Activated T-cell treated with anti-CD3 and anti-CD28 coated beads, Interleukin-2, amount 50 U/mL, for 72 hours (primary cell): ENCODE measurements around the gene BTBD18. TPM values are rescaled to one million over a fixed set of nuclear protein-coding genes. Genes with fewer than 3 reads are reported as not detected.

Experiments used
- ATAC-seq, 2 donors: fragments of 150-1000 bp; cut with Tn5 transposase; replicated peaks in 1 of 2; 2 replicates each; pipeline ENCODE4 v1.10.0; 2021; ENCODE audit warnings: moderate library complexity in 2 of 2, mild to moderate bottlenecking in 1 of 2
- DNase-seq, 2 donors: peaks; one replicate each; pipeline ENCODE4 v3.0.0; 2021 to 2022; ENCODE audit warnings: mixed read lengths in 1 of 2
- H3K27ac Mint-ChIP-seq: one replicate; pipeline ENCODE4 v1.8.0; 2022; ENCODE audit warnings: mild to moderate bottlenecking, moderate library complexity, mixed read lengths
- H3K27me3 Mint-ChIP-seq: one replicate; pipeline ENCODE4 v1.8.0; 2022; ENCODE audit warnings: low read depth, mixed read lengths
- H3K36me3 Mint-ChIP-seq, 2 donors: one replicate each; pipeline ENCODE4 v1.8.0; 2022; ENCODE audit warnings: mixed read lengths in 2 of 2, mild to moderate bottlenecking in 1 of 2; ENCODE audit not compliant: insufficient read depth in 2 of 2
- H3K4me1 Mint-ChIP-seq: one replicate; pipeline ENCODE4 v1.8.0; 2022; ENCODE audit warnings: low read depth, mixed read lengths
- H3K4me3 Mint-ChIP-seq, 2 donors: one replicate each; pipeline ENCODE4 v1.8.0; 2022; ENCODE audit warnings: mild to moderate bottlenecking in 2 of 2, mixed read lengths in 2 of 2, moderate library complexity in 2 of 2
- H3K9me3 Mint-ChIP-seq, 2 donors: one replicate each; pipeline ENCODE4 v1.8.0; 2022; ENCODE audit warnings: mixed read lengths in 2 of 2
- total RNA-seq, 2 donors: library from RNA; stranded (reverse); gene quantifications; one replicate each; pipeline ENCODE4 v1.2.3, GENCODE V29; 2022

BTBD18 gene
- total RNA-seq: not detected

- H3K9me3 Mint-ChIP-seq: no peaks in the 10 kb centered on the region
- DNase-seq (no peak), ATAC-seq (peak in 1 of 2 donors; percentile 36)
- peaks cover 7% of the 10 kb centered on the region for H3K4me1 Mint-ChIP-seq
- H3K36me3 Mint-ChIP-seq: peaks cover 0 to 5% of the 10 kb centered on the region in 2 donors
- H3K27ac Mint-ChIP-seq: no peak within 1 kb of the TSS
- no peaks in the 10 kb centered on the region for H3K27me3 Mint-ChIP-seq
- H3K4me3 Mint-ChIP-seq: no peak within 1 kb of the TSS
Measured at GRCh38 chr11:57751676-57752253, at the start of gene BTBD18. BTBD18 (minus strand) TSS chr11:57751819; CDS start chr11:57751188, 631 bp downstream.

GRCh38 chr11:57801183-57801485 lies 49.5 kb upstream of the BTBD18 start:
- Mint-ChIP-seq H3K27ac (peak overlapping the region; percentile 63), H3K9me3 (no peaks in the 10 kb centered on the region), H3K27me3 (no peaks in the 10 kb centered on the region)

GRCh38 chr11:57800444-57801182 lies 49.0 kb upstream of the BTBD18 start:
- DNase-seq: peak in 1 of 2 donors; percentile 19
- H3K36me3 Mint-ChIP-seq: peaks cover 0 to 1% of the 10 kb centered on the region in 2 donors

More at GRCh38 chr11:57801183-57801485, 49.5 kb upstream of the BTBD18 start:
- peaks cover 0 to 1% of the 10 kb centered on the region in 2 donors for H3K36me3 Mint-ChIP-seq
- DNase-seq: no peak
- peak overlapping the region in 1 of 2 donors; percentile 54 for H3K4me3 Mint-ChIP-seq
- peak in 1 of 2 donors; percentile 32 for ATAC-seq
- peaks cover 25% of the 10 kb centered on the region for H3K4me1 Mint-ChIP-seq

GRCh38 chr11:57798905-57799559 lies 47.4 kb upstream of the BTBD18 start:
- H3K36me3 Mint-ChIP-seq: peaks cover 0 to 1% of the 10 kb centered on the region in 2 donors
- ATAC-seq: peak in 1 of 2 donors; percentile 20
- DNase-seq: no peak
- peak overlapping the region; percentile 36 for H3K27ac Mint-ChIP-seq
- no peak overlapping the region for H3K4me3 Mint-ChIP-seq
- H3K9me3 Mint-ChIP-seq: no peaks in the 10 kb centered on the region
- H3K4me1 Mint-ChIP-seq: peaks cover 30% of the 10 kb centered on the region
- H3K27me3 Mint-ChIP-seq: no peaks in the 10 kb centered on the region

More at GRCh38 chr11:57800444-57801182, 49.0 kb upstream of the BTBD18 start:
- H3K4me1 Mint-ChIP-seq: peaks cover 25% of the 10 kb centered on the region
- peak overlapping the region; percentile 63 for H3K27ac Mint-ChIP-seq
- H3K9me3 Mint-ChIP-seq: no peaks in the 10 kb centered on the region
- peak; percentile 83 to 93 for ATAC-seq
- peak overlapping the region in 1 of 2 donors; percentile 54 for H3K4me3 Mint-ChIP-seq
- H3K27me3 Mint-ChIP-seq: no peaks in the 10 kb centered on the region

GRCh38 chr11:57793351-57794115 lies 41.9 kb upstream of the BTBD18 start:
- Mint-ChIP-seq H3K4me3 (peak overlapping the region; percentile 60 to 72), H3K36me3 (peaks cover under 1 to 3% of the 10 kb centered on the region in 2 donors), H3K27me3 (no peaks in the 10 kb centered on the region), H3K27ac (peak overlapping the region; percentile 80), H3K4me1 (peaks cover 40% of the 10 kb centered on the region), H3K9me3 (no peaks in the 10 kb centered on the region)
- ATAC-seq (no peak), DNase-seq (no peak)

GRCh38 chr11:57792870-57793269 lies 41.3 kb upstream of the BTBD18 start:
- peaks cover 0 to 3% of the 10 kb centered on the region in 2 donors for H3K36me3 Mint-ChIP-seq
- ATAC-seq: no peak
- peaks cover 37% of the 10 kb centered on the region for H3K4me1 Mint-ChIP-seq
- no peaks in the 10 kb centered on the region for H3K9me3 Mint-ChIP-seq
- H3K27me3 Mint-ChIP-seq: no peaks in the 10 kb centered on the region
- no peak for DNase-seq
- H3K27ac Mint-ChIP-seq: peak overlapping the region; percentile 80
- peak overlapping the region; percentile 60 to 72 for H3K4me3 Mint-ChIP-seq

- Mint-ChIP-seq H3K36me3 (peaks cover 0 to 3% of the 10 kb centered on the region in 2 donors), H3K27me3 (no peaks in the 10 kb centered on the region), H3K27ac (peak overlapping the region; percentile 48), H3K4me1 (peaks cover 37% of the 10 kb centered on the region), H3K9me3 (no peaks in the 10 kb centered on the region), H3K4me3 (peak overlapping the region; percentile 60 to 73)
- DNase-seq: peak; percentile 81 to 84
- ATAC-seq: peak; percentile 97
Measured at GRCh38 chr11:57792060-57792541, 40.5 kb upstream of the BTBD18 start.

GRCh38 chr11:57791321-57792059 lies 39.9 kb upstream of the BTBD18 start:
- Mint-ChIP-seq H3K9me3 (no peaks in the 10 kb centered on the region), H3K36me3 (peaks cover 0 to 3% of the 10 kb centered on the region in 2 donors), H3K27ac (peak overlapping the region; percentile 48), H3K4me3 (peak overlapping the region; percentile 60 to 73), H3K4me1 (peaks cover 37% of the 10 kb centered on the region), H3K27me3 (no peaks in the 10 kb centered on the region)
- ATAC-seq: no peak
- no peak for DNase-seq

- Mint-ChIP-seq H3K36me3 (peaks cover 0 to 3% of the 10 kb centered on the region in 2 donors), H3K4me3 (no peak overlapping the region), H3K4me1 (peaks cover 28% of the 10 kb centered on the region), H3K27me3 (no peaks in the 10 kb centered on the region), H3K27ac (no peak overlapping the region), H3K9me3 (no peaks in the 10 kb centered on the region)
- DNase-seq (no peak), ATAC-seq (no peak)
Measured at GRCh38 chr11:57788703-57789088, 37.1 kb upstream of the BTBD18 start.

GRCh38 chr11:57787920-57788702 lies 36.5 kb upstream of the BTBD18 start:
- no peak overlapping the region for H3K4me3 Mint-ChIP-seq
- H3K9me3 Mint-ChIP-seq: no peaks in the 10 kb centered on the region
- peaks cover 22% of the 10 kb centered on the region for H3K4me1 Mint-ChIP-seq
- peaks cover 0 to 3% of the 10 kb centered on the region in 2 donors for H3K36me3 Mint-ChIP-seq
- no peaks in the 10 kb centered on the region for H3K27me3 Mint-ChIP-seq
- DNase-seq: no peak
- ATAC-seq: no peak
- no peak overlapping the region for H3K27ac Mint-ChIP-seq

- Mint-ChIP-seq H3K27ac (no peak overlapping the region), H3K27me3 (no peaks in the 10 kb centered on the region), H3K4me1 (peaks cover 12% of the 10 kb centered on the region), H3K36me3 (peaks cover 0 to 1% of the 10 kb centered on the region in 2 donors), H3K9me3 (no peaks in the 10 kb centered on the region), H3K4me3 (no peak overlapping the region)
- no peak for ATAC-seq
- DNase-seq: no peak
Measured at GRCh38 chr11:57787006-57787604, 35.5 kb upstream of the BTBD18 start.
